Lung (tissue), 13 donors: ENCODE results near the gene ZIC3. TPM values are rescaled to one million over a fixed set of nuclear protein-coding genes. Genes with fewer than 3 reads are reported as not detected.

Experiments
- ATAC-seq: fragments of 200-7000 bp; cut with Tn5 transposase; one replicate; pipeline ENCODE4 v1.9.1; 2020; ENCODE audit warnings: moderate number of reproducible peaks; ENCODE audit not compliant: insufficient read depth, low FRiP score
- DNase-seq, 3 donors: peaks; one replicate each; pipeline ENCODE4 v3.0.0-alpha.2; 2013 to 2017
- H3K27ac ChIP-seq, 2 donors: one replicate each; pipeline ENCODE4 v1.5.1; 2013; ENCODE audit warnings: mild to moderate bottlenecking in 2 of 2, moderate library complexity in 2 of 2, control low read depth in 1 of 2, inconsistent platforms in 1 of 2, low read depth in 1 of 2, low read length in 1 of 2
- H3K27me3 ChIP-seq, 3 donors: one replicate each; pipeline ENCODE4 v1.5.1; 2013; ENCODE audit warnings: low read length in 2 of 3; ENCODE audit not compliant: control insufficient read depth in 3 of 3, insufficient read depth in 3 of 3
- H3K36me3 ChIP-seq, 4 donors: one replicate each; pipeline ENCODE4 v1.5.1; 2013; ENCODE audit warnings: low read length in 4 of 4, mild to moderate bottlenecking in 1 of 4, moderate library complexity in 1 of 4; ENCODE audit not compliant: control insufficient read depth in 4 of 4, insufficient read depth in 4 of 4
- H3K4me1 ChIP-seq, 5 donors: one replicate each; pipeline ENCODE4 v1.5.1; 2013; ENCODE audit warnings: low read length in 5 of 5, mild to moderate bottlenecking in 2 of 5, moderate library complexity in 1 of 5; ENCODE audit not compliant: control insufficient read depth in 5 of 5, insufficient read depth in 5 of 5
- H3K4me3 ChIP-seq: one replicate; pipeline ENCODE4 v1.5.1; 2013; ENCODE audit warnings: mild to moderate bottlenecking, control low read depth, moderate library complexity
- H3K9ac ChIP-seq, 2 donors: one replicate each; pipeline ENCODE4 v1.5.1; 2013; ENCODE audit warnings: low read length in 2 of 2, control low read depth in 1 of 2; ENCODE audit not compliant: insufficient read depth in 1 of 2
- H3K9me3 ChIP-seq, 4 donors: one replicate each; pipeline ENCODE4 v1.5.1; 2013; ENCODE audit warnings: low read length in 3 of 4, mild to moderate bottlenecking in 1 of 4, moderate library complexity in 1 of 4; ENCODE audit not compliant: control insufficient read depth in 4 of 4, insufficient read depth in 3 of 4
- CTCF ChIP-seq: IDR thresholded peaks from 2 replicates; pipeline ENCODE4 v1.5.1; 2012; ENCODE audit warnings: mild to moderate bottlenecking; ENCODE audit errors: control extremely low read depth, extremely low read depth
- WGBS, 2 donors: extraction: QIAGEN DNeasy Blood & Tissue Kit; methylation state at CpG; one replicate each; pipeline ENCODE4 v1.1.7; 2013; 5-methylcytosine and 5-hydroxymethylcytosine counted together
- polyA plus RNA-seq, 2 donors: library from polyadenylated mRNA; stranded (reverse); fragments of 200-250 nt; gene quantifications; one replicate each; pipeline ENCODE4 v1.2.1, GENCODE V29; 2013
- small RNA-seq: library from RNA; depleted of rRNA; stranded (forward); fragments of <200 nt; gene quantifications from one replicate; pipeline ENCODE3, GENCODE V24; 2014; ENCODE audit warnings: low replicate concordance
- total RNA-seq, 2 donors: library from RNA; depleted of rRNA in 1 of 2; stranded (reverse); fragments of >200 nt in 1 of 2; gene quantifications; one replicate each; pipeline ENCODE4 v1.2.1, GENCODE V29; 2014 to 2021
- donor health status: control.
- donor health status: control.
- donor health status: Bipolar disorder and iron deficiency.
- donor health status: healthy.
- donor health status: DM: yes; HTN: yes; CAD: no.

Gene ZIC3
- total and polyA plus RNA-seq, 4 donors: not detected

DNA sequence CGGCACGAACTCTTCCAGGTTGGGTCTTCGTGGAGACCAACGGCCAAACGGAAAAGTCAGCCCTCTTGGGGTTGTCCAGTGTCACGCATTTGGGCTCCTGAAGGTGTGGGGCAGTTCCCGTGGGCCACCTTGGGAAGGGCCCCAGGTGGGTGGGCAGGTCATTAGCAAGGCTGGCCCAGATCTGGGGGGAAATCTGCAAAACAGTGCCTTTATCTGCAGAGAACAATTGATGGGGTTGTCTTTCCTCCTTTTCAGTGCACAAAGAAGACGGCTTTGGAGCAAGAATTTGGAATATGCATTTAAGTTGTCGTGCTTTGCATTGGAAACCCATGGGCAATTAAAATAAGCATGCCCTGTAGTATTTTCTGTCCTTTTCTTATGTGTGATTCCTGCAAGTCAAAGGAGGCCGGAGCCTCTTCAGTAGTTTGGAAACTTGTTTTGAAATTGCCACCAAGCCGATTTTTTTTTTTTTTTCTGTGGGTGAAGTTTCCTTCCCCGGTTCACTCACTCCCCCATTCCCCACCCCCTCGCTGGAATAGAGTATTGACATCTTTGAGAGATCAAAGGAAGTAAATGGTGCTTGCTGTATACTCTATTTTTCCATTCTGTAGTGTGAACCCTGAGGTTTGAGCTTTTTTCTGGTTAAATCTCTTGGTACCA is 9.8 kb downstream of the ZIC3 start:
- WGBS, 2 donors: 15 to 26% methylated on average over 13 of the region's 13 CpGs
- H3K9ac ChIP-seq: no peak overlapping the region
- peaks cover 0 to 5% (median 1%) of the 10 kb centered on the region in 4 donors for H3K9me3 ChIP-seq
- ATAC-seq (no peak), DNase-seq (no peak)
- H3K4me1 ChIP-seq: peaks cover 0 to 2% (median 0%) of the 10 kb centered on the region in 5 donors
- H3K27ac ChIP-seq: no peak overlapping the region
- H3K27me3 ChIP-seq: peaks cover 23 to 74% (median 73%) of the 10 kb centered on the region in 3 donors
- TF ChIP-seq CTCF: no peak
- no peak overlapping the region for H3K4me3 ChIP-seq
- H3K36me3 ChIP-seq: no peaks in the 10 kb centered on the region

DNA sequence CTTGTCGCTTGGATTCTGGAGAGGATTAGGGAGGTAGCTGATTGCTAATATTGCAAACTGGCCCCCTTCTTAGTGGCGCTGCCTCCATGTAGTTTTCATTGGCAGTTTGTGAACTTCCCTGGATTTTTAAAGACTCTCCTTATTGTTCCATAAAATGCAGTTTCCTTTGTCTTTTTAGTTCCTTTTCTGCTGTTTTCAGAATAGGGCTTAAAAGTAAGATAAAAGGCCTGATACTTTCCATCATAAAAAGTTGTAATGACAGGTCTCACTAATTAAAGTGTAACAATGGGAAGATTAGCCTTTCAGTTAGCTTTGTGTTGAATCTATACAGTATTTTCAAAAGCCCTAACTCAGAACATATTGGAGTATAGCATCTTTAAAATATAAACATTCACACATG is 21.2 kb downstream of the ZIC3 start:
- WGBS, 2 donors: 26 to 65% methylated on average over 2 of the region's 2 CpGs

DNA sequence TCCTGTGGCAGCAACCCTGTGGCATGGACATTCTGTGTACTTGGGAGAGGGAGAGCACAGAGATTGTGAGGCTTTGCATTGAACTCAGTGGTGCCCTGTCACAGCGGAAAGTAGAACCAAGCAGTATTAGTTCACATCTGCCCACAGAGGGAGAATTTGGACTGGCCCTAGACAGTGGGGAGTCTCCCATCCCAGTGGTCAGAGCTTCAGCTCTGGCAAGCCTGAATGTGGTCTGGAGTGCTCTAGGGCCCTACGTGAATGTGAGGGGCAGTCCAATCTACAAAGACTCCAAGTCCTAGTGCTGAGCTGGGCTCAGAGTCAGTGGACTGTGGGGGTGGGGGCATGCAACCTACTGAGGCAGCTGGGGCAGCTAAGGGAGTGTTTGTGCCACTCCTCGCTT is 34.8 kb downstream of the ZIC3 start:
- Histone ChIP-seq H3K4me1 (no peaks in the 10 kb centered on the region), H3K27ac (no peak overlapping the region), H3K27me3 (peaks cover 0 to 3% (median 0%) of the 10 kb centered on the region in 3 donors), H3K36me3 (no peaks in the 10 kb centered on the region), H3K9ac (no peak overlapping the region), H3K4me3 (no peak overlapping the region), H3K9me3 (peaks cover 0 to 4% (median 0%) of the 10 kb centered on the region in 4 donors)
- TF ChIP-seq CTCF: no peak
- ATAC-seq: no peak
- WGBS, 2 donors: 91 to 100% methylated on average over 3 of the region's 3 CpGs
- DNase-seq: no peak

More for the DNA sequence above, 21.2 kb downstream of the ZIC3 start:
- no peaks in the 10 kb centered on the region for H3K9me3 ChIP-seq
- H3K9ac ChIP-seq: no peak overlapping the region
- H3K27ac ChIP-seq: no peak overlapping the region
- no peak overlapping the region for H3K4me3 ChIP-seq
- no peaks in the 10 kb centered on the region for H3K36me3 ChIP-seq
- DNase-seq (no peak), ATAC-seq (no peak)
- H3K4me1 ChIP-seq: no peaks in the 10 kb centered on the region
- TF ChIP-seq CTCF: no peak
- peaks cover 0 to 9% (median 2%) of the 10 kb centered on the region in 3 donors for H3K27me3 ChIP-seq

Small RNA genes lying within 50 kb of the gene (small RNA-seq; reads per million reads assigned to genes)
- not detected for gene RN7SL325P
